GM12864 (cell line): ENCODE results near the gene KLC4.

ENCODE experiments used
- DNase-seq: peaks from one replicate; pipeline ENCODE4 v3.0.0-alpha.2; 2011; ENCODE audit warnings: low read depth
- H3K4me3 ChIP-seq: 2 replicates; pipeline ENCODE4 v1.5.1; 2011; ENCODE audit warnings: mild to moderate bottlenecking, low read depth, low read length, control low read depth
- CTCF ChIP-seq: IDR thresholded peaks from 2 replicates; pipeline ENCODE4 v1.5.1; 2011; ENCODE audit warnings: low read depth, mild to moderate bottlenecking, moderate library complexity, low read length, control low read depth, inconsistent platforms; ENCODE audit errors: missing control alignments

Gene KLC4

GRCh38 chr6:43024436-43024835 lies 35.0 kb upstream of the KLC4 start:
- H3K4me3 ChIP-seq = no peak overlapping the region
- TF ChIP-seq CTCF = no peak
- no peak for DNase-seq

- no peak for DNase-seq
- no peak overlapping the region for H3K4me3 ChIP-seq
- TF ChIP-seq CTCF = no peak
Measured at GRCh38 chr6:43026365-43026764, 33.1 kb upstream of the KLC4 start.

GRCh38 chr6:43029120-43029519 lies 30.3 kb upstream of the KLC4 start:
- H3K4me3 ChIP-seq = no peak overlapping the region
- TF ChIP-seq CTCF = no peak
- no peak for DNase-seq

GRCh38 chr6:43032326-43032725 lies 27.1 kb upstream of the KLC4 start:
- TF ChIP-seq CTCF = no peak
- DNase-seq = no peak
- no peak overlapping the region for H3K4me3 ChIP-seq

GRCh38 chr6:43033496-43034189 lies 25.8 kb upstream of the KLC4 start:
- no peak for DNase-seq
- no peak for TF ChIP-seq CTCF
- H3K4me3 ChIP-seq = no peak overlapping the region

GRCh38 chr6:43034190-43034525 lies 25.3 kb upstream of the KLC4 start:
- no peak overlapping the region for H3K4me3 ChIP-seq
- no peak for TF ChIP-seq CTCF
- DNase-seq = no peak

GRCh38 chr6:43035495-43036194 lies 23.8 kb upstream of the KLC4 start:
- no peak overlapping the region for H3K4me3 ChIP-seq
- no peak for TF ChIP-seq CTCF
- DNase-seq = no peak
